ENCODE data around the gene ATP8A1.
"Not testable (repeated sequence)": the region's sequence is repeated elsewhere in the genome, so short reads cannot be mapped to it uniquely, and the experiment has no call there.

Gene ATP8A1

DNA sequence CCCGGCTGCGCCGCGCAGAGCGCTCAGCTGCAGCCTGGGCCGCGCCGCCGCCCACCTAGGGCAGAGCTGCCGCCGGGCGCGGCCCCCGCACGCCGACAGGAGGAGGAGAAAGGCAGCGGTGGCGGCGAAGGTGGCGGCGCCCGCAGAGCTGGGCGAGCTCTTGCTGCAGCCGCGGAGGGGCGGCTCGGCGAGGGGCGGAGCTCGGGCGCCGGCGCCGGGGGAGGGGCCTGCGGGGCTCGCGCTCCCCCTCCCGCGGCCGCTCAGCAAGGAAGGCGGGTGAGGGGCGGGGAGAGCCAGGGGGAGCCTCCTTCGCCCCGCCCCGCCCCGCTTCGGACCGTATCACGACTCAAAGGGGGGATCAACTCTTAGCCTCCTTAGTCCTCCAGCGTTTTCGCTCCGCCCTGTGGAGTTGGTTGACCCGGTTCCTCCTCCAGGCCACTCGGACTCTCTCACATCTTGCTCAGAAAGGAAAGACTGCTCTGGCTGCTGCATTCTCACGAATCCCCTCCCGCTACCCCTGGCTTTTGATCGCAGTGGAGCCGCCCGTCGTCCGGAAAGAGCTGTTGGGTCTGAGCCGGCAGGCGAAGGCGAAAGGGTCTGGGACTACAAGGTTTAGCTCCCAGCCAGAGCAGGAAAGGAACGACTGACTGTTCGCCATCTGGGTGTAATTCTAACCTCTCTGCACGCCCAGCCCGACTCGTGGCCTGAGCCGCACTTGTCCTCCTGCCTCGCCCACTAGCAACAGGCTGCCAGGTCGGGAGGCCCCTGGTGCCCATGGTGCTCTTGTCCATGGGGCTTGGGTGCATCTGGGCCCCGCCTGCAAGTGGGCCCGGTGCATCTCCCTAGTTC is at the start of gene ATP8A1:
TSS of gene ATP8A1 (minus strand) at position 162 of the 849 bp plus-strand sequence. CDS start 232 bp downstream, outside the sequence.
- TF ChIP-seq EZH2phosphoT487 (IDR thresholded peaks at IDR 0.05; ENCODE audit: low read depth) (no peak), CTCF (IDR thresholded peaks at IDR 0.05; ENCODE audit: low read depth, low read length) (no peak; the same call in 1 of the 2 replicates)
- peak within 1 kb of the TSS; percentile 75 for H2AFZ ChIP-seq (ENCODE audit: low read depth, low read length)
- H3K4me3 ChIP-seq (ENCODE audit: low read length) = peak within 1 kb of the TSS; percentile 88
- peaks cover 21% of the 10 kb centered on the region for H3K4me1 ChIP-seq (ENCODE audit: low read length)
- peaks cover 44% of the 10 kb centered on the region for H3K79me2 ChIP-seq (ENCODE audit: low read length)
- no peaks in the 10 kb centered on the region for H3K9me3 ChIP-seq (ENCODE audit: insufficient read depth, low read length)
- H3K27me3 ChIP-seq (ENCODE audit: low read depth, low read length) = no peaks in the 10 kb centered on the region
- peak within 1 kb of the TSS; percentile 81 for H3K4me2 ChIP-seq (ENCODE audit: low read length)
- peak within 1 kb of the TSS; percentile 75 for H3K9ac ChIP-seq (ENCODE audit: low read length)
- no peaks in the 10 kb centered on the region for H4K20me1 ChIP-seq (ENCODE audit: insufficient read depth, low read length)
- H3K36me3 ChIP-seq (replicated peaks; ENCODE audit: low read depth, low read length) = peaks cover 8% of the 10 kb centered on the region
- peak within 1 kb of the TSS; percentile 57 for H3K27ac ChIP-seq (ENCODE audit: low read length)

- Histone ChIP-seq H3K4me2 (ENCODE audit: low read length) (no peak overlapping the region), H3K4me3 (ENCODE audit: low read length) (no peak overlapping the region), H3K9ac (ENCODE audit: low read length) (no peak overlapping the region), H3K4me1 (ENCODE audit: low read length) (peaks cover 21% of the 10 kb centered on the region), H2AFZ (ENCODE audit: low read depth, low read length) (0 out of 2 replicates have a peak overlapping the region, but pooled peaks have one; percentile 55), H3K79me2 (ENCODE audit: low read length) (no peaks in the 10 kb centered on the region), H4K20me1 (ENCODE audit: insufficient read depth, low read length) (no peaks in the 10 kb centered on the region), H3K27me3 (ENCODE audit: low read depth, low read length) (no peaks in the 10 kb centered on the region), H3K9me3 (ENCODE audit: insufficient read depth, low read length) (no peaks in the 10 kb centered on the region), H3K27ac (ENCODE audit: low read length) (no peak overlapping the region), H3K36me3 (replicated peaks; ENCODE audit: low read depth, low read length) (no peaks in the 10 kb centered on the region)
- TF ChIP-seq CTCF (IDR thresholded peaks at IDR 0.05; ENCODE audit: low read depth, low read length) (no peak), EZH2phosphoT487 (IDR thresholded peaks at IDR 0.05; ENCODE audit: low read depth) (no peak)
Measured at GRCh38 chr4:42706086-42706485, 49.2 kb upstream of the ATP8A1 start.

- Histone ChIP-seq H3K4me1 (ENCODE audit: low read length) (peaks cover 21% of the 10 kb centered on the region), H3K4me3 (ENCODE audit: low read length) (no peak overlapping the region), H3K9me3 (ENCODE audit: insufficient read depth, low read length) (no peaks in the 10 kb centered on the region), H2AFZ (ENCODE audit: low read depth, low read length) (peak overlapping the region; percentile 12; the same call in 1 of the 2 replicates), H3K27ac (ENCODE audit: low read length) (no peak overlapping the region), H3K27me3 (ENCODE audit: low read depth, low read length) (no peaks in the 10 kb centered on the region), H3K79me2 (ENCODE audit: low read length) (no peaks in the 10 kb centered on the region), H3K9ac (ENCODE audit: low read length) (no peak overlapping the region), H3K36me3 (replicated peaks; ENCODE audit: low read depth, low read length) (no peaks in the 10 kb centered on the region), H3K4me2 (ENCODE audit: low read length) (peak overlapping the region; percentile 10; the same call in 1 of the 2 replicates), H4K20me1 (ENCODE audit: insufficient read depth, low read length) (no peaks in the 10 kb centered on the region)
- TF ChIP-seq CTCF (IDR thresholded peaks at IDR 0.05; ENCODE audit: low read depth, low read length) (no peak), EZH2phosphoT487 (IDR thresholded peaks at IDR 0.05; ENCODE audit: low read depth) (no peak)
Measured at GRCh38 chr4:42703813-42704212, 46.9 kb upstream of the ATP8A1 start.

DNA sequence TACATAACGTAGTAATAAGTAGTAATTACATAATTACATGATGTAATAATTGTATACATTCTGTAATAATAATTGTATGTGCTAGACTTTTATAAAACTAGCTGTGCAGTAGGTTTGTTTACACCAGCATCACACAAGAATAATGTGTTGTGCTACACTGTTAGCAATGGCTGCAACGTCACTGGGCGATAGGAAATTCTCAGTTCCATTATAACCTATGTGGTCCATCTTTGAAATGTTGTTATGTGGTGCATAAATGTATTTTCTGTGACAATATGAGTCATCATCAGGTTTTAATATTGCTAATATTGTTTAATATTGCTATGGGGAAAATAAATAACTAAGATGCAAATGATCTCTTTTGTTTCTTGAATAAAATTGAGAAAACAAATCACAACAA is 46.0 kb upstream of the ATP8A1 start:
- Histone ChIP-seq H3K36me3 (replicated peaks; ENCODE audit: low read depth, low read length) (no peaks in the 10 kb centered on the region), H3K4me1 (ENCODE audit: low read length) (peaks cover 21% of the 10 kb centered on the region), H3K4me3 (ENCODE audit: low read length) (no peak overlapping the region), H4K20me1 (ENCODE audit: insufficient read depth, low read length) (no peaks in the 10 kb centered on the region), H2AFZ (ENCODE audit: low read depth, low read length) (no peak overlapping the region), H3K9me3 (ENCODE audit: insufficient read depth, low read length) (no peaks in the 10 kb centered on the region), H3K79me2 (ENCODE audit: low read length) (no peaks in the 10 kb centered on the region), H3K4me2 (ENCODE audit: low read length) (no peak overlapping the region), H3K9ac (ENCODE audit: low read length) (no peak overlapping the region), H3K27ac (ENCODE audit: low read length) (no peak overlapping the region), H3K27me3 (ENCODE audit: low read depth, low read length) (no peaks in the 10 kb centered on the region)
- no peak for TF ChIP-seq EZH2phosphoT487 (IDR thresholded peaks at IDR 0.05; ENCODE audit: low read depth)
- no peak for TF ChIP-seq CTCF (IDR thresholded peaks at IDR 0.05; ENCODE audit: low read depth, low read length)

- not testable (repeated sequence) for H3K9me3 ChIP-seq (ENCODE audit: insufficient read depth, low read length); H4K20me1 ChIP-seq (ENCODE audit: insufficient read depth, low read length); H3K36me3 ChIP-seq (replicated peaks; ENCODE audit: low read depth, low read length); H3K9ac ChIP-seq (ENCODE audit: low read length); H3K79me2 ChIP-seq (ENCODE audit: low read length); H3K27me3 ChIP-seq (ENCODE audit: low read depth, low read length); H3K27ac ChIP-seq (ENCODE audit: low read length); H3K4me2 ChIP-seq (ENCODE audit: low read length); H3K4me3 ChIP-seq (ENCODE audit: low read length); H2AFZ ChIP-seq (ENCODE audit: low read depth, low read length)
- H3K4me1 ChIP-seq (ENCODE audit: low read length) = peaks cover 21% of the 10 kb centered on the region
Measured at GRCh38 chr4:42701780-42702179, 44.9 kb upstream of the ATP8A1 start.

Measured in OCI-LY3 (cell line).